Activated T-helper 1 cell treated with anti-CD3 and anti-CD28 coated beads, Interleukin-2, amount 50 U/mL, for 16 hours (primary cell): ENCODE data around the gene PCDHGA12.

Experiments
- DNase-seq, 2 donors: peaks; one replicate each; pipeline ENCODE4 v3.0.0-alpha.2; 2020; ENCODE audit warnings: low read depth in 1 of 2, low spot score in 1 of 2

The PCDHGA12 gene

GRCh38 chr5:141439411-141440141 lies 9.3 kb downstream of the PCDHGA12 start:
- DNase-seq = no peak

DNA sequence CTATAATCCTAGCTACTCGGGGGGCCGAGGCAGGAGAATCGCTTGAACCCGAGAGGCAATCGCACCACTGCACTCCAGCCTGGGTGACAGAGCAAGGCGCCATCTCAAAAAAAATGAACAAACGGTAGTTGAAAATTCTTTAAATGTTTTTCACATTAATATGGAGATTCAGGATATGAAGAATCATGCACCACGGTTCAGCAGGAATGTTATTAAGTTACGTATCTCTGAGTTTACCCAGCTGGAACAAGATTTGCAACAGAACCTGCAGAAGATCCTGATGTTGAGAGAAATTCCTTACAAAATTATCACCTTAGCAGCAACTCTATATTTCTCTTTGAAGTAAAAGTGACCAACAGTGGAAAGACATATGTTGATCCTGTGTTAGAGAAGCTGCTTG lies 10.0 kb downstream of the PCDHGA12 start:
- no peak for DNase-seq

DNA sequence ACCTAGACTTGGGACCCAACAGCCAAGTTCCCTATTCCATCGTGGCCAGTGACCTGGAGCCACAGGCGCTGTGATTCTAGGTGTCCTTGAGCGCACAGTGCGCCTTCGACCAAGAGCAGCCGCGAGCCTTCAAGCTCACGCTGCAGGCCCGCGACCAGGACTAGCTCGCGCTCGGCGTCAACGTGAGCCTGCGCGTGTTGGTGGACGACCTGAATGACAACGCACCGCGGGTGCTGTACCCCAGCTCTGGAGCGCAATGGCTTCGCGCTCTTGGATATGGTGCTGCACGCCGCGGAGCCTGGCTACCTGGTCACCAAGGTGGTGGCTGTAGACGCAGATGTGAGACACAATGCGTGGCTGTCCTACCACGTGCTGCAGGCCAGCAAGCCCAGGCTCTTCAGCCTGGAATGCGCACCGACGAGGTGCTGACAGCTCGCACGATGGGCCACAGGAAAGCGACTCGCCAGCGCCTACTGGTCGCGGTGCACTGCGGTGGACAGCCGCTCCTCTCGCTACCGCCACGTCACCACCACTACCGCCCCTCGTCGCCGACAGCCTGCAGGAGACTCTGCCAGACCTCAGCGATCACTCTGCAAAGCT lies 11.4 kb downstream of the PCDHGA12 start:
- no peak for DNase-seq

GRCh38 chr5:141465351-141465750 lies 35.0 kb downstream of the PCDHGA12 start:
- no peak for DNase-seq

- peak in 1 of 2 donors; percentile 17 for DNase-seq
Measured at GRCh38 chr5:141475625-141476131, 45.4 kb downstream of the PCDHGA12 start, which contains the start of gene PCDHGC3. Gene PCDHGC3 (plus strand): TSS chr5:141475966. CDS start chr5:141476117, 151 bp downstream.

GRCh38 chr5:141476132-141476911 lies 46.0 kb downstream of the PCDHGA12 start:
- no peak for DNase-seq

GRCh38 chr5:141477044-141477575 lies 46.8 kb downstream of the PCDHGA12 start:
- DNase-seq = no peak

DNA sequence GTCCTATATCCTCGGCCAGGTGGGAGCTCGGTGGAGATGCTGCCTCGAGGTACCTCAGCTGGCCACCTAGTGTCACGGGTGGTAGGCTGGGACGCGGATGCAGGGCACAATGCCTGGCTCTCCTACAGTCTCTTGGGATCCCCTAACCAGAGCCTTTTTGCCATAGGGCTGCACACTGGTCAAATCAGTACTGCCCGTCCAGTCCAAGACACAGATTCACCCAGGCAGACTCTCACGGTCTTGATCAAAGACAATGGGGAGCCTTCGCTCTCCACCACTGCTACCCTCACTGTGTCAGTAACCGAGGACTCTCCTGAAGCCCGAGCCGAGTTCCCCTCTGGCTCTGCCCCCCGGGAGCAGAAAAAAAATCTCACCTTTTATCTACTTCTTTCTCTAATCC lies 47.5 kb downstream of the PCDHGA12 start:
- no peak for DNase-seq

GRCh38 chr5:141478321-141478945 lies 48.1 kb downstream of the PCDHGA12 start:
- DNase-seq = no peak

DNA sequence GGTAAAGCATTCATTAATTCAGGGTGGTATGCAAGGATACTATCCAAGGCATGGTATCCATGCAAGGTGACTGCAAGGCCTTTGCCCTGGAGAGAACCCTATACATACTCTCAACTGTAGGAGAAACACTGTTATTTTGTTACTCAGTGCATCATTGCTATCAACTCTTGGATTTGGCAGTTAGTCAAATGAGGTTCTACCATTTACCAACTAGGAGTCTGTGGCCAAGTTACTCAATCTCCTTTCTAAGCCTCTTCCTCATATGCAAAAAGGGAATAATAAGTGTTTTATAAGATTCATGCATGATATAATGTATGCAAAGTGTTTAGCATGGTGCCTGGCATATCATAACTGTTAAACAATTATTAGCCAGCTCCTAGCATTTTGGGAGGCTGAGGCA lies 49.5 kb downstream of the PCDHGA12 start:
- no peak for DNase-seq
